ENCODE results near the gene MXD4.

MXD4 gene

GRCh38 chr4:2261853-2262144 is at the start of gene MXD4:
Gene MXD4 (minus strand): TSS chr4:2262109. CDS start chr4:2261980, 129 bp downstream.
- no peak for DNase-seq

GRCh38 chr4:2306773-2307410 is 45.0 kb upstream of the MXD4 start:
- no peak for DNase-seq

- DNase-seq = no peak
Measured at GRCh38 chr4:2305766-2306501, 44.0 kb upstream of the MXD4 start.

- DNase-seq = no peak
Measured at GRCh38 chr4:2304877-2305561, 43.1 kb upstream of the MXD4 start.

GRCh38 chr4:2304321-2304876 is 42.5 kb upstream of the MXD4 start:
- DNase-seq = no peak

GRCh38 chr4:2303686-2304320 is 41.9 kb upstream of the MXD4 start:
- DNase-seq = no peak

- no peak for DNase-seq
Measured at GRCh38 chr4:2303121-2303685, 41.3 kb upstream of the MXD4 start.

GRCh38 chr4:2302387-2303119 is 40.6 kb upstream of the MXD4 start:
- DNase-seq = no peak

- DNase-seq = no peak
Measured at GRCh38 chr4:2301806-2302205, 39.9 kb upstream of the MXD4 start.

- no peak for DNase-seq
Measured at GRCh38 chr4:2301225-2301642, 39.3 kb upstream of the MXD4 start.

- no peak for DNase-seq
Measured at GRCh38 chr4:2300431-2301224, 38.7 kb upstream of the MXD4 start.

GRCh38 chr4:2299794-2300193 is 37.9 kb upstream of the MXD4 start:
- no peak for DNase-seq

- DNase-seq = no peak
Measured at GRCh38 chr4:2298532-2298991, 36.7 kb upstream of the MXD4 start.

- DNase-seq = no peak
Measured at GRCh38 chr4:2297606-2298531, 36.0 kb upstream of the MXD4 start.

- DNase-seq = no peak
Measured at GRCh38 chr4:2296631-2297601, 35.0 kb upstream of the MXD4 start.

- no peak for DNase-seq
Measured at GRCh38 chr4:2295900-2296442, 34.1 kb upstream of the MXD4 start.

GRCh38 chr4:2295500-2295899 is 33.6 kb upstream of the MXD4 start:
- no peak for DNase-seq

- DNase-seq = no peak
Measured at GRCh38 chr4:2292646-2293108, 30.8 kb upstream of the MXD4 start.
